Measurements from ENCODE around the gene BCKDHB.

BCKDHB gene

GRCh38 chr6:80245043-80245442 is 138.6 kb downstream of the BCKDHB start:
- TF ChIP-seq CTCF (IDR thresholded peaks at IDR 0.05), result no peak
- H3K4me1 ChIP-seq (ENCODE audit: control insufficient read depth in 1 of 2, insufficient read depth in 1 of 2, low read depth in 1 of 2, low read length in 1 of 2), result no peaks in the 10 kb centered on the region
- no peak overlapping the region for H3K27ac ChIP-seq
- H3K4me3 ChIP-seq (ENCODE audit: low read depth in 1 of 2, low read length in 1 of 2), result no peak overlapping the region
- H3K27me3 ChIP-seq, result no peaks in the 10 kb centered on the region
- no peaks in the 10 kb centered on the region for H3K36me3 ChIP-seq
- no peaks in the 10 kb centered on the region for H3K9me3 ChIP-seq

- H3K4me1 ChIP-seq (ENCODE audit: control insufficient read depth in 1 of 2, insufficient read depth in 1 of 2, low read depth in 1 of 2, low read length in 1 of 2), result no peaks in the 10 kb centered on the region
- H3K27ac ChIP-seq, result no peak overlapping the region
- no peak for TF ChIP-seq CTCF (IDR thresholded peaks at IDR 0.05)
- no peaks in the 10 kb centered on the region for H3K36me3 ChIP-seq
- no peaks in the 10 kb centered on the region for H3K27me3 ChIP-seq
- no peaks in the 10 kb centered on the region for H3K9me3 ChIP-seq
- no peak overlapping the region for H3K4me3 ChIP-seq (ENCODE audit: low read depth in 1 of 2, low read length in 1 of 2)
Observed at GRCh38 chr6:80249897-80250296, 143.4 kb downstream of the BCKDHB start.

GRCh38 chr6:80250391-80250997 is 144.0 kb downstream of the BCKDHB start:
- no peaks in the 10 kb centered on the region for H3K4me1 ChIP-seq (ENCODE audit: control insufficient read depth in 1 of 2, insufficient read depth in 1 of 2, low read depth in 1 of 2, low read length in 1 of 2)
- H3K27ac ChIP-seq, result no peak overlapping the region
- H3K27me3 ChIP-seq, result no peaks in the 10 kb centered on the region
- no peaks in the 10 kb centered on the region for H3K36me3 ChIP-seq
- no peak for TF ChIP-seq CTCF (IDR thresholded peaks at IDR 0.05)
- no peak overlapping the region for H3K4me3 ChIP-seq (ENCODE audit: low read depth in 1 of 2, low read length in 1 of 2)
- no peaks in the 10 kb centered on the region for H3K9me3 ChIP-seq

- Histone ChIP-seq H3K4me3 (ENCODE audit: low read depth in 1 of 2, low read length in 1 of 2) (no peak overlapping the region), H3K27me3 (no peaks in the 10 kb centered on the region), H3K27ac (no peak overlapping the region), H3K36me3 (no peaks in the 10 kb centered on the region), H3K4me1 (ENCODE audit: control insufficient read depth in 1 of 2, insufficient read depth in 1 of 2, low read depth in 1 of 2, low read length in 1 of 2) (no peaks in the 10 kb centered on the region), H3K9me3 (no peaks in the 10 kb centered on the region)
- TF ChIP-seq CTCF (IDR thresholded peaks at IDR 0.05), result no peak
Observed at GRCh38 chr6:80251321-80251720, 144.8 kb downstream of the BCKDHB start.

GRCh38 chr6:80254716-80255115 is 148.2 kb downstream of the BCKDHB start:
- H3K4me1 ChIP-seq (ENCODE audit: control insufficient read depth in 1 of 2, insufficient read depth in 1 of 2, low read depth in 1 of 2, low read length in 1 of 2), result no peaks in the 10 kb centered on the region
- no peaks in the 10 kb centered on the region for H3K9me3 ChIP-seq
- no peak overlapping the region for H3K4me3 ChIP-seq (ENCODE audit: low read depth in 1 of 2, low read length in 1 of 2)
- H3K27ac ChIP-seq, result no peak overlapping the region
- H3K36me3 ChIP-seq, result no peaks in the 10 kb centered on the region
- no peaks in the 10 kb centered on the region for H3K27me3 ChIP-seq
- TF ChIP-seq CTCF (IDR thresholded peaks at IDR 0.05), result no peak

- Histone ChIP-seq H3K9me3 (no peaks in the 10 kb centered on the region), H3K4me1 (ENCODE audit: control insufficient read depth in 1 of 2, insufficient read depth in 1 of 2, low read depth in 1 of 2, low read length in 1 of 2) (no peaks in the 10 kb centered on the region), H3K36me3 (no peaks in the 10 kb centered on the region), H3K27me3 (no peaks in the 10 kb centered on the region), H3K4me3 (ENCODE audit: low read depth in 1 of 2, low read length in 1 of 2) (no peak overlapping the region), H3K27ac (no peak overlapping the region)
- no peak for TF ChIP-seq CTCF (IDR thresholded peaks at IDR 0.05)
Observed at GRCh38 chr6:80256691-80257090, 150.2 kb downstream of the BCKDHB start.

All from neutrophil (primary cell).